Colonic mucosa (tissue), 4 donors: ENCODE measurements around the gene RHBDD1. TPM values are rescaled to one million over a fixed set of nuclear protein-coding genes. Genes with fewer than 3 reads are reported as not detected.

Source experiments
- DNase-seq: peaks from one replicate; pipeline ENCODE4 v3.0.0-alpha.2; 2020
- H3K27ac ChIP-seq: fragments of 200-600 bp; one replicate; pipeline ENCODE4 v1.8.0; 2021
- H3K27me3 ChIP-seq: fragments of 200-600 bp; one replicate; pipeline ENCODE4 v1.8.0; 2021
- H3K36me3 ChIP-seq: fragments of 200-600 bp; one replicate; pipeline ENCODE4 v1.8.0; 2021
- H3K4me1 ChIP-seq: fragments of 200-600 bp; one replicate; pipeline ENCODE4 v1.8.0; 2021; ENCODE audit warnings: mild to moderate bottlenecking
- H3K4me3 ChIP-seq: fragments of 200-600 bp; one replicate; pipeline ENCODE4 v1.8.0; 2021
- H3K9ac ChIP-seq, 2 donors: one replicate each; pipeline ENCODE4 v1.7.0; 2013; ENCODE audit warnings: control low read depth in 2 of 2, low read depth in 2 of 2, low read length in 2 of 2
- H3K9me3 ChIP-seq: fragments of 200-600 bp; one replicate; pipeline ENCODE4 v1.8.0; 2021
- CTCF ChIP-seq: fragments of 200-600 bp; IDR thresholded peaks from one replicate; pipeline ENCODE4 v1.8.0; 2022; ENCODE audit warnings: antibody characterized with exemption, mild to moderate bottlenecking
- intact Hi-C: fragments of 100-400 bp; cut with DNase I; formaldehyde crosslinking; loops from one replicate; pipeline ENCODE4 v1.14.1; 2022
- total RNA-seq, 2 donors: library from RNA; stranded (reverse); fragmentation: NEBNext Ultra II Directional in 1 of 2; extraction: Animal tissue kit (Norgen Biotek cat#: 25700) in 1 of 2; gene quantifications; one replicate each; pipeline ENCODE4 v1.2.1, GENCODE V29; 2021
- donor health status: healthy.
- donor health status: DM: no; HTN: no; CAD: no.
- donor health status: DM: no; HTN: no; CAD: no.

Gene RHBDD1
- total RNA-seq, 2 donors from 2014 or later, result 29.9 to 31.7 TPM

GRCh38 chr2:226994775-226995174, 158.9 kb downstream of the RHBDD1 start:
- no peak for TF ChIP-seq CTCF
- no peaks in the 10 kb centered on the region for H3K27me3 ChIP-seq
- H3K36me3 ChIP-seq, result no peaks in the 10 kb centered on the region
- no peak overlapping the region for H3K9ac ChIP-seq
- no peak overlapping the region for H3K27ac ChIP-seq
- no peak overlapping the region for H3K4me3 ChIP-seq
- intact Hi-C loops, result no loop called here
- DNase-seq, result no peak
- H3K4me1 ChIP-seq, result no peaks in the 10 kb centered on the region
- H3K9me3 ChIP-seq, result no peaks in the 10 kb centered on the region

- Histone ChIP-seq H3K36me3 (no peaks in the 10 kb centered on the region), H3K9ac (no peak overlapping the region), H3K9me3 (no peaks in the 10 kb centered on the region), H3K27ac (no peak overlapping the region), H3K27me3 (no peaks in the 10 kb centered on the region), H3K4me1 (no peaks in the 10 kb centered on the region), H3K4me3 (no peak overlapping the region)
- no peak for TF ChIP-seq CTCF
- no peak for DNase-seq
- intact Hi-C loops, result no loop called here
Measured at GRCh38 chr2:226995625-226996041, 159.8 kb downstream of the RHBDD1 start.

- Histone ChIP-seq H3K27me3 (no peaks in the 10 kb centered on the region), H3K4me1 (no peaks in the 10 kb centered on the region), H3K36me3 (no peaks in the 10 kb centered on the region), H3K4me3 (no peak overlapping the region), H3K9me3 (no peaks in the 10 kb centered on the region), H3K27ac (no peak overlapping the region), H3K9ac (no peak overlapping the region)
- DNase-seq, result no peak
- intact Hi-C loops, result no loop called here
- no peak for TF ChIP-seq CTCF
Measured at GRCh38 chr2:226999661-227000060, 163.8 kb downstream of the RHBDD1 start.

- intact Hi-C loops, result no loop called here
- no peak for DNase-seq
- H3K9me3 ChIP-seq, result no peaks in the 10 kb centered on the region
- H3K36me3 ChIP-seq, result no peaks in the 10 kb centered on the region
- H3K27me3 ChIP-seq, result no peaks in the 10 kb centered on the region
- TF ChIP-seq CTCF, result no peak
- H3K9ac ChIP-seq, result no peak overlapping the region
- no peaks in the 10 kb centered on the region for H3K4me1 ChIP-seq
- no peak overlapping the region for H3K27ac ChIP-seq
- H3K4me3 ChIP-seq, result no peak overlapping the region
Measured at GRCh38 chr2:227000123-227000522, 164.3 kb downstream of the RHBDD1 start.

GRCh38 chr2:227004482-227004881, 168.6 kb downstream of the RHBDD1 start:
- no peak overlapping the region for H3K27ac ChIP-seq
- H3K9ac ChIP-seq, result no peak overlapping the region
- TF ChIP-seq CTCF, result no peak
- no peaks in the 10 kb centered on the region for H3K4me1 ChIP-seq
- DNase-seq, result no peak
- intact Hi-C loops, result no loop called here
- H3K9me3 ChIP-seq, result no peaks in the 10 kb centered on the region
- H3K36me3 ChIP-seq, result no peaks in the 10 kb centered on the region
- H3K27me3 ChIP-seq, result no peaks in the 10 kb centered on the region
- no peak overlapping the region for H3K4me3 ChIP-seq
